A549 (cell line): ENCODE measurements around the gene LRRC74A. TPM values are rescaled to one million over a fixed set of nuclear protein-coding genes. Genes with fewer than 3 reads are reported as not detected.

ENCODE experiments used
- ATAC-seq, 2 experiments: fragments of 200-7000 bp in 1 of 2; fragments of >200 bp in 1 of 2; cut with Nextera tagmentation in 1 of 2; cut with Tn5 transposase in 1 of 2; 3 replicates each; pipeline versions ENCODE4 v1.8.0 to v1.9.1; 2018 to 2020; ENCODE audit warnings: mild to moderate bottlenecking in 1 of 2, moderate library complexity in 1 of 2
- CTCF ChIA-PET: fragments of 300-600 bp; sonication (Branson Sonifier 250); formaldehyde crosslinking; extraction: SDS; loops from one replicate; lab custom pipeline; 2021; ENCODE audit warnings: antibody characterized with exemption, inconsistent platforms; lab: Yijun Ruan, JAX
- POLR2A ChIA-PET: fragments of 350-600 bp; formaldehyde crosslinking; extraction: SDS; loops from one replicate; lab custom pipeline; 2021; ENCODE audit warnings: antibody characterized with exemption, inconsistent platforms; lab: Yijun Ruan, JAX
- DNase-seq, 2 experiments: peaks; one replicate each; pipeline versions ENCODE4 v3.0.0 to v3.0.0-alpha.2; 2011 to 2016; ENCODE audit warnings: low read depth in 1 of 2, low spot score in 1 of 2
- FAIRE-seq: peaks from 2 replicates; lab custom pipeline; 2011; peaks lifted over from hg19 to GRCh38; lab: Jason Lieb, UNC
- H3K27ac ChIP-seq, 2 experiments: fragments of >200 bp; sonication (Bioruptor Twin); formaldehyde crosslinking; 3 replicates each; pipeline ENCODE4 v1.5.1; 2016 to 2017
- H3K4me1 ChIP-seq: fragments of >200 bp; sonication (Bioruptor Twin); formaldehyde crosslinking; 3 replicates; pipeline ENCODE4 v1.6.1; 2016
- H3K4me2 ChIP-seq: fragments of >200 bp; sonication (Bioruptor Twin); formaldehyde crosslinking; 3 replicates; pipeline ENCODE4 v1.6.1; 2016
- H3K4me3 ChIP-seq: fragments of >200 bp; sonication (Bioruptor Twin); formaldehyde crosslinking; 3 replicates; pipeline ENCODE4 v1.5.1; 2016
- H3K9me3 ChIP-seq: fragments of >200 bp; sonication (Bioruptor Twin); formaldehyde crosslinking; 3 replicates; pipeline ENCODE4 v1.6.1; 2016
- CBX2 ChIP-seq: fragments of 200-600 bp; sonication (generic); IDR thresholded peaks from 2 replicates; pipeline ENCODE4 v1.6.1; 2016; ENCODE audit warnings: low read depth, mild to moderate bottlenecking, borderline replicate concordance
- CEBPB ChIP-seq, 2 experiments: fragments of >200 bp in 1 of 2; sonication (Bioruptor Twin) in 1 of 2; formaldehyde crosslinking in 1 of 2; IDR thresholded peaks; 2 replicates each; pipeline ENCODE4 v1.6.1; 2012 to 2016
- CHD4 ChIP-seq: fragments of 200-600 bp; sonication (generic); IDR thresholded peaks from 2 replicates; pipeline ENCODE4 v1.6.1; 2016; ENCODE audit warnings: antibody characterized with exemption, mild to moderate bottlenecking, borderline replicate concordance
- EP300 ChIP-seq, 2 experiments: fragments of >200 bp; sonication (Bioruptor Twin); formaldehyde crosslinking; IDR thresholded peaks; 2 replicates in 1 of 2; 3 replicates in 1 of 2; pipeline ENCODE4 v1.6.1; 2016 to 2017
- HMGXB4 ChIP-seq: fragments of 250-450 bp; sonication (Bioruptor Pico); IDR thresholded peaks from 2 replicates; pipeline ENCODE4 v1.5.0; 2021; ENCODE audit warnings: mild to moderate bottlenecking, moderate library complexity, borderline replicate concordance
- HOXA7 ChIP-seq: fragments of 250-450 bp; sonication (Bioruptor Pico); IDR thresholded peaks from 2 replicates; pipeline ENCODE4 v1.5.0; 2020; ENCODE audit warnings: mild to moderate bottlenecking, moderate library complexity
- MYC ChIP-seq: IDR thresholded peaks from 2 replicates; pipeline ENCODE4 v1.6.1; 2012; ENCODE audit warnings: mild to moderate bottlenecking, inconsistent platforms, low read length, improper control_type of control experiment, borderline replicate concordance
- POLR2AphosphoS2 ChIP-seq: conservative IDR thresholded peaks from 2 replicates; pipeline ENCODE4 v1.6.1; 2012; ENCODE audit warnings: low read length, improper control_type of control experiment, inconsistent platforms
- RAD21 ChIP-seq, 2 experiments: fragments of >200 bp in 1 of 2; sonication (Bioruptor Twin) in 1 of 2; formaldehyde crosslinking in 1 of 2; IDR thresholded peaks in 1 of 2; conservative IDR thresholded peaks in 1 of 2; 2 replicates in 1 of 2; 3 replicates in 1 of 2; pipeline ENCODE4 v1.6.1; 2012 to 2018; ENCODE audit warnings: inconsistent platforms in 1 of 2
- RCOR1 ChIP-seq: fragments of 150-350 bp; IDR thresholded peaks from 2 replicates; pipeline ENCODE4 v1.6.1; 2014; ENCODE audit warnings: antibody characterized with exemption, low read length, low read depth
- REST ChIP-seq: fragments of 200-600 bp; sonication (generic); IDR thresholded peaks from 2 replicates; pipeline ENCODE4 v1.6.1; 2016; ENCODE audit warnings: antibody characterized with exemption, mild to moderate bottlenecking, moderate library complexity
- RFX5 ChIP-seq: fragments of 450-650 bp; IDR thresholded peaks from 2 replicates; pipeline ENCODE4 v1.7.1; 2014; ENCODE audit warnings: antibody characterized with exemption, mild to moderate bottlenecking, moderate library complexity
- SMC3 ChIP-seq: fragments of >200 bp; sonication (Bioruptor Twin); formaldehyde crosslinking; IDR thresholded peaks from 3 replicates; pipeline ENCODE4 v1.6.1; 2018; ENCODE audit warnings: inconsistent platforms
- TFCP2L1 ChIP-seq: fragments of 250-450 bp; sonication (Bioruptor Pico); IDR thresholded peaks from 2 replicates; pipeline ENCODE4 v1.5.0; 2021; ENCODE audit warnings: mild to moderate bottlenecking
- ZC3H11A ChIP-seq: fragments of 450-650 bp; IDR thresholded peaks from 2 replicates; pipeline ENCODE4 v1.6.1; 2014; ENCODE audit warnings: antibody characterized with exemption, mild to moderate bottlenecking
- ZNF302 ChIP-seq: fragments of 250-450 bp; sonication (Bioruptor Pico); IDR thresholded peaks from 2 replicates; pipeline ENCODE4 v1.9.0; 2021; ENCODE audit warnings: inconsistent platforms, mild to moderate bottlenecking, moderate library complexity
- ZSCAN20 ChIP-seq: fragments of 250-450 bp; sonication (Bioruptor Pico); IDR thresholded peaks from 2 replicates; pipeline ENCODE4 v1.8.0; 2022; ENCODE audit warnings: mild to moderate bottlenecking, moderate library complexity
- WGBS: methylation state at CpG from one replicate; pipeline ENCODE4 v1.1.6; 2017; ENCODE audit errors: missing lambda C conversion rate; 5-methylcytosine and 5-hydroxymethylcytosine counted together
- polyA plus RNA-seq, 4 experiments: library from polyadenylated mRNA; depleted of rRNA in 3 of 4; stranded (reverse); fragments of >200 nt; fragmentation: RNase III in 1 of 4; extraction: RNeasy Plus Mini Kit Qiagen cat#74134 plus additional on column Dnase treatment in 1 of 4; gene quantifications; 2 replicates in 3 of 4; 3 replicates in 1 of 4; pipeline ENCODE4 v1.2.3, GENCODE V29; 2011 to 2017
- TF ChIP-seq, protein P1 (sequence below): fragments of >200 bp; sonication (Bioruptor Twin); formaldehyde crosslinking; IDR thresholded peaks from 2 replicates; pipeline ENCODE4 v1.6.1; 2016
- TF ChIP-seq, protein P2 (sequence below): fragments of 150-350 bp; IDR thresholded peaks from 2 replicates; pipeline ENCODE4 v1.6.1; 2014; ENCODE audit warnings: low read depth, mild to moderate bottlenecking, low read length
- TF ChIP-seq, protein P3 (sequence below): IDR thresholded peaks from 2 replicates; pipeline ENCODE4 v1.6.1; 2012; ENCODE audit warnings: low read depth, borderline replicate concordance
- TF ChIP-seq, protein P4 (sequence below): fragments of >200 bp; sonication (Bioruptor Twin); formaldehyde crosslinking; IDR thresholded peaks from 3 replicates; pipeline ENCODE4 v1.5.1; 2016

LRRC74A gene
- polyA plus RNA-seq, 2 of the 4 experiments (the other 2 are of a cell fraction): not detected

GRCh38 chr14:76793324-76793723 lies 32.9 kb upstream of the LRRC74A start:
- Histone ChIP-seq H3K27ac (no peak overlapping the region), H3K4me3 (no peak overlapping the region)
- CTCF ChIA-PET: interaction anchor here (1.4 kb wide), 1 partner anchor 12 kb away, joined by 3 read pairs; no protein-coding TSS in a partner anchor
- no peak for ATAC-seq
- TF ChIP-seq, protein P1, sequence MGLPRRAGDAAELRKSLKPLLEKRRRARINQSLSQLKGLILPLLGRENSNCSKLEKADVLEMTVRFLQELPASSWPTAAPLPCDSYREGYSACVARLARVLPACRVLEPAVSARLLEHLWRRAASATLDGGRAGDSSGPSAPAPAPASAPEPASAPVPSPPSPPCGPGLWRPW: no peak
- no peak for TF ChIP-seq EP300 (IDR thresholded peaks at IDR 0.05)
- TF ChIP-seq, all 56 proteins: peak for 0
- WGBS: 89% methylated on average over 4 of the region's 4 CpGs
- Histone ChIP-seq H3K4me2 (no peak overlapping the region), H3K4me1 (no peaks in the 10 kb centered on the region), H3K9me3 (no peaks in the 10 kb centered on the region)
- DNase-seq (no peak), FAIRE-seq (no peak)
- POLR2A ChIA-PET: no interaction called here

- ATAC-seq (no peak), FAIRE-seq (no peak)
These were observed 32.3 kb upstream of the LRRC74A start for GRCh38 chr14:76793956-76794355.

DNA sequence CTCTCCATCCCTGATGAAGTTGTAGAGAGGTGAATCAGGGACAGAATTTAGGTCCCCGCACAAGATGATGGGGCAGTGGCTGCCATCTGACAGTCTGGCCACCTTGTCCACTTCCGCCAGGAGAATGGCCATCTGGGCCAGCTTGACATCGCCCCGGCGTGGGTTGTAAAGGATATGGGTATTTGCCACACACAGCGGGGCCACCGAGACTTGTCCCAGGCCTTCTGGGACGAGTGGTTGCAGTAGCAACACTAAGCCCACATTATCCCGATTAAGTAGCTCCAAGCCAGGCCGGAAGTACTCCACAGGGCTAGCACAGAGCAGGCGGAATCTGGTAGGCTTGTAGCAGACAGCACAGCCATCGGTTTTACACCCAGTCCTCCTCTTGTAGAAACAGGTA lies 19.8 kb upstream of the LRRC74A start:
- DNase-seq: no peak
- FAIRE-seq: no peak
- no peak for ATAC-seq
- H3K27ac ChIP-seq: no peak overlapping the region
- H3K4me3 ChIP-seq: no peak overlapping the region
- ChIA-PET CTCF (interaction anchor here (0.9 to 6.2 kb wide), 7 partner anchors 10 to 264 kb away, joined by 3 to 25 read pairs (median 3); no protein-coding TSS in a partner anchor), POLR2A (no interaction called here)
- no peak overlapping the region for H3K4me2 ChIP-seq
- H3K9me3 ChIP-seq: no peaks in the 10 kb centered on the region
- TF ChIP-seq RCOR1 (no peak), CEBPB (IDR thresholded peaks at IDR 0.05) (no peak), POLR2AphosphoS2 (no peak), TFCP2L1 (CRISPR knock-in tag) (no peak), ZC3H11A (no peak), ZSCAN20 (no peak), REST (no peak), HMGXB4 (CRISPR knock-in tag) (no peak), CHD4 (no peak), ZNF302 (CRISPR knock-in tag) (no peak), MYC (no peak), SMC3 (no peak), RAD21 (conservative IDR thresholded peaks at IDR 0.05 in 1 of 2, IDR thresholded peaks at IDR 0.05 in 1 of 2) (no peak), HOXA7 (no peak), RFX5 (no peak)
- TF ChIP-seq, protein P2, sequence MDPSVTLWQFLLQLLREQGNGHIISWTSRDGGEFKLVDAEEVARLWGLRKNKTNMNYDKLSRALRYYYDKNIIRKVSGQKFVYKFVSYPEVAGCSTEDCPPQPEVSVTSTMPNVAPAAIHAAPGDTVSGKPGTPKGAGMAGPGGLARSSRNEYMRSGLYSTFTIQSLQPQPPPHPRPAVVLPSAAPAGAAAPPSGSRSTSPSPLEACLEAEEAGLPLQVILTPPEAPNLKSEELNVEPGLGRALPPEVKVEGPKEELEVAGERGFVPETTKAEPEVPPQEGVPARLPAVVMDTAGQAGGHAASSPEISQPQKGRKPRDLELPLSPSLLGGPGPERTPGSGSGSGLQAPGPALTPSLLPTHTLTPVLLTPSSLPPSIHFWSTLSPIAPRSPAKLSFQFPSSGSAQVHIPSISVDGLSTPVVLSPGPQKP: no peak
- peaks cover 4% of the 10 kb centered on the region; the same call in 2 of the 3 replicates for H3K4me1 ChIP-seq
- WGBS: 86% methylated on average over 12 of the region's 12 CpGs

More at GRCh38 chr14:76793956-76794355, 32.3 kb upstream of the LRRC74A start:
- Histone ChIP-seq H3K4me2 (no peak overlapping the region), H3K4me3 (no peak overlapping the region), H3K27ac (no peak overlapping the region), H3K9me3 (no peaks in the 10 kb centered on the region)
- POLR2A ChIA-PET: no interaction called here
- CTCF ChIA-PET: interaction anchor here (1.4 kb wide), 1 partner anchor 13 kb away, joined by 3 read pairs; no protein-coding TSS in a partner anchor
- DNase-seq: no peak
- TF ChIP-seq CBX2: no peak
- TF ChIP-seq, protein P3, sequence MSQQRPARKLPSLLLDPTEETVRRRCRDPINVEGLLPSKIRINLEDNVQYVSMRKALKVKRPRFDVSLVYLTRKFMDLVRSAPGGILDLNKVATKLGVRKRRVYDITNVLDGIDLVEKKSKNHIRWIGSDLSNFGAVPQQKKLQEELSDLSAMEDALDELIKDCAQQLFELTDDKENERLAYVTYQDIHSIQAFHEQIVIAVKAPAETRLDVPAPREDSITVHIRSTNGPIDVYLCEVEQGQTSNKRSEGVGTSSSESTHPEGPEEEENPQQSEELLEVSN: no peak
- TF ChIP-seq RAD21 (conservative IDR thresholded peaks at IDR 0.05 in 1 of 2, IDR thresholded peaks at IDR 0.05 in 1 of 2): no peak
- TF ChIP-seq, protein P4, sequence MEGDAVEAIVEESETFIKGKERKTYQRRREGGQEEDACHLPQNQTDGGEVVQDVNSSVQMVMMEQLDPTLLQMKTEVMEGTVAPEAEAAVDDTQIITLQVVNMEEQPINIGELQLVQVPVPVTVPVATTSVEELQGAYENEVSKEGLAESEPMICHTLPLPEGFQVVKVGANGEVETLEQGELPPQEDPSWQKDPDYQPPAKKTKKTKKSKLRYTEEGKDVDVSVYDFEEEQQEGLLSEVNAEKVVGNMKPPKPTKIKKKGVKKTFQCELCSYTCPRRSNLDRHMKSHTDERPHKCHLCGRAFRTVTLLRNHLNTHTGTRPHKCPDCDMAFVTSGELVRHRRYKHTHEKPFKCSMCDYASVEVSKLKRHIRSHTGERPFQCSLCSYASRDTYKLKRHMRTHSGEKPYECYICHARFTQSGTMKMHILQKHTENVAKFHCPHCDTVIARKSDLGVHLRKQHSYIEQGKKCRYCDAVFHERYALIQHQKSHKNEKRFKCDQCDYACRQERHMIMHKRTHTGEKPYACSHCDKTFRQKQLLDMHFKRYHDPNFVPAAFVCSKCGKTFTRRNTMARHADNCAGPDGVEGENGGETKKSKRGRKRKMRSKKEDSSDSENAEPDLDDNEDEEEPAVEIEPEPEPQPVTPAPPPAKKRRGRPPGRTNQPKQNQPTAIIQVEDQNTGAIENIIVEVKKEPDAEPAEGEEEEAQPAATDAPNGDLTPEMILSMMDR: no peak
- TF ChIP-seq, all 56 proteins: peak for 0
- 77% methylated on average over 5 of the region's 5 CpGs for WGBS
- H3K4me1 ChIP-seq: no peaks in the 10 kb centered on the region
